GM12873 (cell line): ENCODE data around the gene CACNA1C.

Experiments
- TF ChIP-seq, protein P1 (sequence below): IDR thresholded peaks from 2 replicates; pipeline ENCODE4 v1.5.1; 2012; ENCODE audit warnings: low read depth, mild to moderate bottlenecking, moderate library complexity, low read length, control low read depth; ENCODE audit not compliant: insufficient read depth; ENCODE audit errors: missing control alignments

The CACNA1C gene

DNA sequence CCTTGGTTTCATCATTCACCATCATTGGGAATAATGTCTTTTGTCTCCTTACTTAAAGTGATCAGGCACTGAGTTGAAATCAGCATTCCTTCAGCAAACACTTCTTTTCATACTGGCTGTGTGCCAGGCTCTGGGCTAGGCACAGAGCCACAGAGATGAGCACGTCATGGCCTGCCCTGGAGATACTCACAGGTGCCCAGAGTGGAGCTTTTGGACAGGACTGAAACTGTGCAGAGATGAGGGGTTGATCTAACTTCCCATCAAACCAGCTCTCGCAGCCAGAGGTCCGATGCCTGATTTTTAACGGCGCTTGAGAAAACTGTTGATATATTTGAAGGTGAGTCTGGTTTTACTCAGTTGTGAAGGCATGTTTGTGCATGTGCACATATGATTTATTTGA, 43.1 kb downstream of the CACNA1C start:
- TF ChIP-seq, protein P1, sequence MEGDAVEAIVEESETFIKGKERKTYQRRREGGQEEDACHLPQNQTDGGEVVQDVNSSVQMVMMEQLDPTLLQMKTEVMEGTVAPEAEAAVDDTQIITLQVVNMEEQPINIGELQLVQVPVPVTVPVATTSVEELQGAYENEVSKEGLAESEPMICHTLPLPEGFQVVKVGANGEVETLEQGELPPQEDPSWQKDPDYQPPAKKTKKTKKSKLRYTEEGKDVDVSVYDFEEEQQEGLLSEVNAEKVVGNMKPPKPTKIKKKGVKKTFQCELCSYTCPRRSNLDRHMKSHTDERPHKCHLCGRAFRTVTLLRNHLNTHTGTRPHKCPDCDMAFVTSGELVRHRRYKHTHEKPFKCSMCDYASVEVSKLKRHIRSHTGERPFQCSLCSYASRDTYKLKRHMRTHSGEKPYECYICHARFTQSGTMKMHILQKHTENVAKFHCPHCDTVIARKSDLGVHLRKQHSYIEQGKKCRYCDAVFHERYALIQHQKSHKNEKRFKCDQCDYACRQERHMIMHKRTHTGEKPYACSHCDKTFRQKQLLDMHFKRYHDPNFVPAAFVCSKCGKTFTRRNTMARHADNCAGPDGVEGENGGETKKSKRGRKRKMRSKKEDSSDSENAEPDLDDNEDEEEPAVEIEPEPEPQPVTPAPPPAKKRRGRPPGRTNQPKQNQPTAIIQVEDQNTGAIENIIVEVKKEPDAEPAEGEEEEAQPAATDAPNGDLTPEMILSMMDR = no peak

DNA sequence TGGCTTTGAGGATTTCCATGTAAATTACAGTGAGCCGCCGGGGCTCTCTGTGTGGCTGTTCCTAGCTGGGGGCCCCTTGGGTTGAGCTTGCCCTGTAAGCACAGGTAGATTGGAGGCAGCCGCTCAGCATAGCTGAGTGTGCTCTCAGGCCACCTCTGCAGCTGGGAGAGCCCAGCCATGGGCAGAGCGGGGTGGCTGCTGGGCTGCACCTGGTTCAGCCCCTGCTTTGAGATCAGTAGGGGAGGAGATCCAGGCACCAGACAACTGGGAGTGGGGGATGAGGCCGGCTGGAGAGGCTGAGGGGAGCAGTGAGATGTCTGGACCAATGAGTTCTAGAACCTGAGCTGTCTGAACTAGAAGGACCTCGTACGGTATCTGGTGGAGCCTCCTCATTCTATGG, 44.8 kb downstream of the CACNA1C start:
- TF ChIP-seq, protein P1 = no peak

DNA sequence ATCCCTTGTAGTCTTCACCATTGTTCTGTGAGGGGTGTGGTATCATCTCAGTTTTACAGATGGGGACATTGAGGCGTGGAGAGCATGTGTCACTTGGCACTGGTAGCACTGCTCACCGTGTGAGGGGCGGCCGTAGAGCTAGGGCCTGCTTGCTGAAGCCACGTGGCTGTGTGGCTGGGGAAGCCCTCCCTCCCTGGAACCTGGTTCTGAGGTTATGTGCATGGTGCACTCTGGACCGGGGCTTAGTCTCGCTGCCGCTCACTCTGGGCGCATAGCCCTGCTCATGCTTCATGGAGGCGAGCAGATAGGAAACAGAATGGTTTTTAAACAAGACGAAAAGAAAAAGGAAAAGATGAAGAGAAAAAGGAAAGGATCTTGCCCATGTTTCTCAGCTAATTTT, 46.1 kb downstream of the CACNA1C start:
- TF ChIP-seq, protein P1 = no peak

DNA sequence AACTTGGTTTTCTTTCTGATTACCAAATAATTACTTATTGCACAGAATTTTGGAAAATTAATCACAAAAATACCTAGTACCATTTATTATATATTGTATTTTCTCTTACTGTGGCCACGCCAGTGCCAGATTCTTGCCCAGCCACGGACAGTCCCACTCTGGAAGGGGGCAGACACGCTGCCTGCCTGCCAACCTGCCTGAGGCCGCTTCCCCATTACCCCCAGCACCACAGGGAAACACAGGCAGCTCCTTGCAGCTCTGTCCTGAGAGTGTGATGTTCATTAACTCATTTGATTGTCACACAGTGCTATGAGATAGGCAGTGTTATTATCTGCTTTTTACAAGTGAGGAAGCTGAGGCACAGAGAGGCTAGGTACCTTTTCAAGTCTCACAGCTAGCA, 46.8 kb downstream of the CACNA1C start:
- TF ChIP-seq, protein P1 = no peak

DNA sequence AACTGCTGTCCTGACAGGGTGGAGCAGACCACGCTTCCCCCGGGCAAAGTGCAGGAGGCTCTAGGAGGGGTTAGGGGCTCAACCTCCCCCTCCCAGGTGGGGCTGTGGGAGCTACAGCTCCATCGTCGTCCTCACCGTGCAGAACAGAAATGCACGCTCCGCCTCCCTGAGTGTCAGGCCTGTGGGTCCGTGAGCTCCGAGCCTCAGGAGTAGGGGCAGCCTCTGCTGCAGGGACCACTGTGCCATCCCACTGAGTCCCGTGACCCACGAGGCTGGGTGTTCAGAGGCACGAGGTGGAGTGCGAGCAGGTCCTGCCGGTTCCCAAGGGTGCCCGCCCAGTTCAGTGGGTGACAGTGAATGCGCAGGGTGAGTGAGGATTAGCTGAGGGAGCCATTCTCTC, 48.6 kb downstream of the CACNA1C start:
- TF ChIP-seq, protein P1 = no peak

DNA sequence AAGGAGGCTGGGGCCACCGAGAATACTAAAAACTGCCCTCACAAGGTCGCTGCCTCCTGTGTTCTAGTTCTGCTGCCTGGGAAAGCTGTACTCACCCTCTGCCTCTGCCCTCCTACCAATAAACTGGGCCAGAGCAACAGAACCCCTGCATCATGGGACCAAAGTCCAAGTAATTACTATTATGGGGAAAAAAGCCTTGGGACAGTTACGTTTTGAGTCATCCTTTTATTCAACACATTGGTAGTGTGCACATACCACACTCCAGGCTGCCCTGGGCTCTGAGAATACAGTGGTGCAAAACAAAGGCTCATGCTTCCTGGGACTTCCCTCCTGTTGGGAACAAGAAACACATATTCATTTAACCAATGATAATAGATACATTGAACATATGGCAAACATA, 49.0 kb downstream of the CACNA1C start:
- TF ChIP-seq, protein P1 = no peak

DNA sequence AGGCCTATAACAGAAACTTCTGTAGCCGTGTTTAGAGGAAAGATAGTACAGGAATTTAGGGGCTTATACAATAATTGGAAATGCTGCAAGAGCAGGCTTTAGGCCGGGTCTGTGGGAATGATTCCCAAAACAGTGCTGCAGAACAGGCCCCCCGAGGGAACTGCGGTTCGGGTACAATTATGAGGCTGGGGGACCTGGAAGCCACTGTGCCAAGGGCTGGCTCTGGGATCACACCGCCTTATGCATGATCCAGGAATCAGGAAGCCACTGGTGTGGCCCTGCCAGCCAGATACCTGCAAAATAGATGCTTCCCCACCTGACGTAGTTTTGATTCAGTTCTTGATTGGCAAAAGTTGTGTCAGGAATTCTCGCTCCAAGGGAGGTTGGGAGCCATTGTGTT, 55.4 kb downstream of the CACNA1C start:
- TF ChIP-seq, protein P1 = no peak

DNA sequence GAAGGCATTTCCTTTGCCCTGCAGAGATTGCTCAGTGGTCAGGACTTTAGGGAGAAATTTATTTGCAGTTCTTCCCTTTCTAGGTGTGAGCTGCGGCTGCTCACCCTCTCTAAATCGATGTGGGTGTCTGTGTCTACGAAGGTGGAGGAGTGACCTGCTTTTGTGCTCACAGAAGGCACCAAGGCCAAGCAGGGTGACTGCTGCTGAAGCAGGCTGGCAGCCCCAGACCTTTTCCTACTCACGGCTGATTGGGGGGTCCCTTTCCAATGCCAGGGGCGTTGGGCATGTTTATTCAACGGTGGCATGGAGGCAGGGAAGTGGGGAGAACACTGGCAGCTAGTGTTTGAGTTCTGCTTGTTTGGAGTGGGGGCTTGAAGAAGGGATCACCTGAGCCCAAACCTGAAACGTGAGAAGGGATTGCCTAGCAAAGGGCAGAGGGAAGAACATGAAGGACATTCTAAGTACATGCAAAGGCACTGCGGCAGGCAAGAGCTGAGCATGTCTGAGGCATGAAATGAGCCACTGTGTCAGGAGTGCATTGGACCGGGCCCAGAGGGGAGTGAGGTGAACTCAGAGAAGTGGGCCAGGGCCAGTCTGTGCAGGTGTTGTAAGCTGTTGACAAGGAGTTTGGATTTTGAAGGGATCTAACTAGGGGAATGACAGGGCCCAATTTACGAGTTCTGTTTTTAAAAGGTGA, 56.3 kb downstream of the CACNA1C start:
- TF ChIP-seq, protein P1 = no peak
